GM18873 (cell line): ENCODE data around the gene PPM1A.

ENCODE experiments used
- ATAC-seq: cut with Tn5 transposase; IDR thresholded peaks from one replicate; pipeline ENCODE4 v1.9.1; 2021; ENCODE audit warnings: mild to moderate bottlenecking, moderate library complexity, moderate number of reproducible peaks; ENCODE audit not compliant: unreplicated experiment, low FRiP score

Gene PPM1A

DNA sequence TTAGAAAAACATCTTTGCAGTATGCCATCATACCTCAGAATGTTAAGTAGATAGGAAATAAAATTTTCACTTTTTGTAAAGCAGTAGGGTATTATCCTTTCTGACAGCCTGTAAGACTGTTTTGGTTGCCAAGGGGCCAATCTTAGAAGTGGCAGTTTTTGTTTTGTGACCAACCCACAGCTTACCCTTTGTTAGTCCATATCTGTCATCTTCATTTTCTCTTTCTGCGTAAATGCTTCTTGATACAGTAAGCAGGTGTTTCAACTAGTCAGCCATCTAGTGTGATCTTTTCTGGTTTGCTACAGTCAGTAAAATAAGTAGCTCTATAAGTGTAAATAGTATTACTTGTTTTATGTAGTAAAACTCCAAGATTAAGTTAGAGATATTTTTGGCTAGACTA is 8.8 kb downstream of the PPM1A start:
- no peak for ATAC-seq

DNA sequence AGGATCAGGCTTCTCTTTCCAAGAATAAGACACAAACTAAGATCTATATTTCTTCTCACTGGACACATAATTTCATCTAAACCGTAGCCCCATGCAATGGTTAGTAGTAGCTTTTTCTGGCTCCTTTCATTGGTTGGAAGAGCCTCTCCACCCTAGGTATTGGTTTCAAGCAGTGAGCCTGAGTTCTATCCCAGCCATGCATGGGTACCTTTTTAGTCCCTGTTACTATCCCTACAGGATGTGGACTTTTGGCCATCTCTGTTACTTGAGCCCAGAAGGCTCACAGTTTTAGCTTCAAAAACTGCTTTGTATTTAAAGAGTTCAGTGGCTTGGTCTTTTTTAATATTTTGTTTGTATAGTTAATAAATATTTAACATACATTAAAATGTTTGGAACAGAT is 16.1 kb downstream of the PPM1A start:
- no peak for ATAC-seq

DNA sequence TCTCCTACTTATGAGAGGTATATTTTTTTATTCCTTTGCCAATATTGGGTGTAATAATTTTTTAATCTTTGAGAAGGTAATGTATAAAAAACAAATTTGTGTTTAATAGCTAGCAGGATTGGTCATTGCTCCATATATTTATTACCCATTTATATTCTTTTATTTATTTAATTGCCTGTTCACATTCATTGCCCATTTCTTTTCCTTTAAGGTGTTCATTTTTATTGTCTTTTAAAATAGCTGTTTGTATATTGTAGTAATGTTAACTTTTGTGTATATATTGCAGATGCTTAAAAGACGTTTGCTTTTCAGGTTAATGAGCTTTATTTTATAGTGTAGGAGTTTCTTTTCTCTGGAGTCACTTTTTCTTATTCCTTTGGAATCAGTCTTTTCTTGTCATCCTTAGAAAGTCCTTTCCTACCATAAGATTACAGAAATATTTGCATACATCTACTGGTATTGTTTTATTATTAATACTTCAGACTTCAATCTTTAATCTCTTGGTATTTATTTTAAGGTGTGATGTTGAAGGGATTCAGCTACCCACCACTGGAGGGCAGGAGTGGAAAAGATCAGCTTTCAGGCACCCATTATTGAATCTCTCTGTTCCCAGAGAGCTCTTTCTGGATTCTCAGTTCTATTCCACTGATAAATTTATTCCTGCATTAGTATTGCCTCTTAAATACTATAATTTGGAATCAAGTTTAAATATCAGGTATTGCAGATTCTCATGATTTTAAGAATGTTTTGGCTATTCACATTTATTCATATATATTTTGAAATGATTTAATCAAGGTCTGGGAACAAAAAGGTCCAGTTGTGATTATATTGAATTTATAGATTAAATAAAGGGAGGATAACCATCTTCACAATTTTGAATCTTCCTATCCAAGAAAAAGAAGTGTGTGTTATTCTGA is 17.3 kb downstream of the PPM1A start:
- ATAC-seq: no peak

DNA sequence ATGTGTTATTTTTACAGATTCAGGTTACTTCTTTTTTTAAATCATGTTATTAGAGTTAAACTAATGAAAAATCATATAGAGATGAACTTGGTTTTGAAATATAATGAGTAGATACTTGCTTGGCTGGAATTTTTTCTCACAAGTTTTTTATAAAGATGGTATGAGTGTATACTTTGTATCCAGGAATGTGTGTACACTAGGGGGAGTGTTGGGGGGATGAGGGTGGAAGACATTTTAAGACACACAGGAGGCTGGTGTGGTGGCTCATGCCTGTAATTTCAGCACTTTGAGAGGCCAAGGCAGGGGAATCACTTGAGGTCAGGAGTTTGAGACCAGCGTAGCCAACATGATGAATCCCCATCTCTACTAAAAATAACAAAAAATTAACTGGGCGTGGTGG is 23.2 kb downstream of the PPM1A start:
- no peak for ATAC-seq

DNA sequence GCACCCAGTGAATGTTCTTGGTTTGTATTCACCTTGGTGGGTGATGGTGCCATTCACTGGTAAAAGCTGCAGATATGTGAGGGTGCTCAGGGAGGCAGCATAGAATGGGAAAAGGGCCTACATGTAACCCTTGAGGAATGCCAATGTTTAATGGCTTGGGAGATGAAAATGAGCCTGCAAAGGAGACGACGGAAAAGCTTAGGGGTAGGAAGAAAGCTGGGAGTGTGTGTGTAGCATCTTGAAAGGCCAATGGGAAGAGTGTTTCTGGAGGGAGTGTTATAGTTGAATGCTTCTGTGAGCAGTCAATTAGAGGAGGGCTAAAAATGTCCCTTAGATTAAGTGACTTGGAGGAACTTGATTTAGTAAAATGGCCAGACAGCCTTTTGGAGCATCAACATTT is 24.9 kb downstream of the PPM1A start:
- ATAC-seq: no peak

DNA sequence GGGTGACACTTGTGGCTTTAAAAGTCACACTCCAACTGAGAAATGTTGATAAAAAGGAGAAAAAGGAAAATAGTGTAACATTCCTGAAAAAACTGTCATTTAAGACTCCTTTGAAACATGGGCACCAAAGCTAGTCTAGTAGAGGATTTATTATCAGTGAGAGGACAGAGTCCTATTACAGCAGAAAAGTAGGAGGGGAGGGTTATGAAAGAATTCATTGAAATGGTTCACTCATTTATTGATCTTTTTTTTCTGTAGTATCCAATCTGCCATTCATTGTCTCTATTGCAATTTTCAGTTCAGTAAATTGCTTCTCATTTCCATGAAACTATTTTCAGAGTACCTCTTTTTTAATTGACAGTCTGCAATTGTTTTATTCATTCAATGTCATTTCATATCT is 25.4 kb downstream of the PPM1A start:
- ATAC-seq: no peak

DNA sequence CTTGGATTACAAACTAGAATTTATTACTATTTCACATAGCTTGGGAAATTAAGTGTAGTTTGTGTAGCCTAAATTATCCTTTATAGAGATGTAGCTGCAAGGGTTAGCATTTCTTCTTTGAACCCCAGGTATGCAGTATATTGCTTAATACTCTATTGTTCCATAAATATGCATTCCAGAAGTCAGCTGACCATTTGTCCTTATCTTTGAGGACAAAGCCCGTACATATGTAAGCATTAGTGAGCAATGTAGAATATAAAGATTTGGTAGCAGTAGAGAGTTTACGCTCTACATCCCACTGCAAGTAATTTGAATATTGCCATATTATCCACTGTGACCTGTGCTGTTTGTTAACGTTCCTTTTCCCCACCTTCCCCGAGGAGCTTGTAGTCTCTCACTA is 26.9 kb downstream of the PPM1A start:
- no peak for ATAC-seq

DNA sequence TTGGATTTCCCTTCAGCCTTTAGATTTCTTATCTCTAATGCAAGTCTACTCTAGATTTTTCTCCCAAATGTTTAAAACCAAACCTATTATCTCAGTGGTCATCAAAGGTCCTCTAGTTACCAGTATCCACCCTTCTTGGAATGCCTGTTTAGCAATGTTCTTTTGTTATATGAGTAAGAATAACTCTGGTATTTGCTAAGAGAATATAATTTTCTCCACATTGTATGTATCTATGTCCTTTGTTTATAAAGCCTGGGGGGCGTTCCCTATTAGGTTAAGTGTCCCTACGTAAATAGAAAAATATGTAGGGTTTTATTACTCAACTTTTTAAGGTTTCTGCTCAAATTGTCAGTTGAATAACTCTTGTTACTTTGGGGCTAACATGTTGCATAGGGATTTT is 27.3 kb downstream of the PPM1A start:
- no peak for ATAC-seq

DNA sequence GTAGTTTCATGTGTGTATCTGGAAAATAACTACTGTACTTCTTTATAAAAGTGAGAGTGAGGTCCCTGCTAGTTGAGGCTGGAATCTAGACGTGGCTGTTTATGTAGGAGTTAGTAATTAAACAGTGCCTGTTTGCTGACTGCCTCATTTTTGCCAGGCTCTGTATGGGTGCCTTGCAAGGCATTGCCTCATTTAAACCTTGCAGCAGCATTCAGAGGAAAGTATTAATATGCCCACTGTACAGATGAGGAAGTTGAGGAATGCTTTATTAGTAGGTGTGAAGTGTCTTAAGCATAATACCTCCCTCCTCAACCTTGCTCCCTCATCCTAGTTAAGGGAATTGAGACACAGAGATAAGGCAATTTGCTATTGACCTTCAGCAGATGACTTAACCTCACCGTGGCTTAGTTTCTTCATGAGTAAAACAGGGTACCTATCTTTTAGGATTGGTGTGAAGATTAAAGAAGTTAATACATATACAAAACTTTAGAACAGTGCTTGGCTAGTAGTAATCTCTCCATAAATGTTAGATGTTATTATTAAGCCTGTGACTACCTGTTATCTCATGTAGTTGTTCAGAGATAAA is 28.7 kb downstream of the PPM1A start:
- no peak for ATAC-seq

DNA sequence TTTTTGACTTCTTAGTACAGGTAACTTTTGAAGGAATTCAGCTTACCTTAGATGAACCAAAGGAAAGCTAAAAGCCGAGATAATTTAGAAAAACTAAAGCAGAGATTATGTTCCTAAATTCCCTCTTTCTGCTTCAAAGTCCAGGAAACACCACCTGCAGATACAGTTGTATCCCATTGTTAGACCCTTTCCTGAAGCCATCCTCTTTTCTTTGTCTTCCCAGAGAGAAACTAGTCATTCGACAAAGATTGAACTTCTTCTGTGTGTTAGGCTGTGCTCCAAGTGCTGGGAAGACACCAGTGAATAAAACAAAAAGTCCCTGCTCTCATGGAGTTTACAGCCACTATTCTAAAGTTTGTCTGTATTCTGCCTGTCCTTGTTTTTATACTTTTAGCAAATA is 29.3 kb downstream of the PPM1A start:
- no peak for ATAC-seq

DNA sequence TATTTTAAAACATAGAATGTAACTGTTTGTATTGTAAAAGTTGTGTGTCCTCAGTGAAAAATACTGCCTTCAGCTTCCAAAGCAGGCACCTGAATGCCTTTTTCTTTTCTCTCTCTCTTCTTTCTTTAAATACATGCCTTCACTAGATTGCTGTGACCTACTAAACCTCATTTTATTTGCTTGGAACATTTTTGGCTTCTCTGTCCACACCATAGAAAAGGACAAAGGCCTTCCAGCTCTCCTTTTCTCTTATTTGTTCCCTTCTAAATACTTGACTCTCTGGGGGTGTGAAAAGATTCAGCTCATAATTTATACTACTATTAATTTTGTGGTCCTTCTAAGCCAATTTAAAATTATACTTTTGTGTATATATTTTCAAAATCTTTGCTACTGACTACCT is 38.4 kb downstream of the PPM1A start:
- no peak for ATAC-seq

DNA sequence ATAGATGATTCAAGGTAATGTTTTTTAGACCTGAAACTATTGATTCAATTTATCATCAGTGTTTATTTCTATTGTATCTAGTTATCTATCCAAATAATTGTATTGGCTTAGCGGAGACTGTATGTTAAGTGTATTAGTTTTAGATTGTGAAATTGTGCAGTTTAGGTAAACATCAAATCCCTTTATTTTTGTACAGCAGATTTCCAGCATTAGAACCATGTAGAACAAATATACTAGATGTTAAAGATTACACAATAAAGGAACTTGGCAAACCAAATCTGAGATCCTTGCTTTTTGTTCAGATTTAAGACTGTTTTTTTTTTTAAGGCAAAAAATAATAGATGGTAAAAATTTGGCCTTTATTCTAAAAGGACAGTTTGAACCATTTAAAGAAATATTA is 39.3 kb downstream of the PPM1A start:
- ATAC-seq: no peak

DNA sequence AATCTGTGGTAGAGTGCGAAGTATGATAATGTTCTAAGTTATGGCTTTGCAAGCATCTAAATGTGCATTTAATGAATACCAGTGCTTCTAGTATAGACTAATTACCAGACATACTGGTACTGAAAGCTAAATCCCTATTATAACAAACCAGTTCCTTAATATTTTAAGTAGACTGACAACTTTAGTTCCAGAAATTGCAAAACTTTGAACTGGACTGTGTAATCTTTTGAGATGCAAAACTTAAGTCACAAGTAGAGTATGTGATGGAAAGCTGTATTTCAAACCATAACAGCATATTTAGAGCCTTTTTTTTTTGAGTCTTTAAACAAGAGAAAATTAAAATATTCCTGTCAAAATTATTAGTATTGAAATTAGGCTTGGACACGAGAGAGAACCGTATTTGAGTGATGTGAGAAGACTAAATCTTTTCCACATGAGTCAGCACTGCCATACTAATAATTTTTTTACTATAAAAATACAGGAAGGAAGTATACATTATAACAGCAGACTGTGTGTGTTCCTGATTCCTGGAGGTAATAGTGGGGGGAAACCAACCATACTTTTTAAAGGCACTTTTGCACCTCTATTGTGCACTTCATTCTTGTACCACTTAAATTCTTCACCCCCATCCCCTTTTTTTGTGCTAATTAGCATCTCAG is 45.5 kb downstream of the PPM1A start:
- no peak for ATAC-seq

DNA sequence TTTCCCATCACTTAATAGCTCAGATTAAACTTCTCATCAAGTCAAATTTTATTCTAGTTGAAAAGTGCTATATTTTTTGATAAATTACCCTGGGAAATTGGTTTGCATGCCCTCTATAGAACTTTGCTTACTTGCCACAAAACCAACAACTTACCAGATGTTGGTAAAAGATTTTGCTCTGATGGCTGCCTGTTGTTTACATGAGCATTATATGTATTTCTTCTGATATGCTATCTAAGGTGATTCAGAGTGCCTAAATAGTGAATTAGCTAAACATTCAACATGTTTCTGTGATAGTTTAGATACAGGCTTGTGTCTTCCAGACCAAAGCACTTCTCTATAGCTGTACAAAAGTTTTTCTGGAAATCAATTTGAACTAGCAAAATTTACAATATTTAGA is 51.0 kb downstream of the PPM1A start:
- no peak for ATAC-seq

DNA sequence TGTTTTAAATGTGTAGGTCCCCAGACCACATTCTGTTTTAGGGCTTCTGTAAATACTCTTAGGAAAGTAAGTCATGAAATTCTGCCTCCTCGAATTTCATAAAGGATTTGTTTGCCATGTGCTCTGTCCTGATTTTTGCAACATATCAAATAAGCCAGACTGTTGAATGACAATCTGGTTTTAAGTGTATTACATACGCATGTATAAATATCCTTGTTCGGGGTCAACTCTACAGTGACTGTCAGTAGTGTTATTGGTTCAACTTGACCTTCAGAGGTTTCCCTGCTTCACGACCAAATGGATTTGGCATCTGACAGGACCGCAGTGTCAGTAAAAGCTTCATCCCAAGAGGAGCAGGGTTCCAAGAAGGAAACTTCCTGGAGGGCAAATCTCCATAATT is 52.7 kb downstream of the PPM1A start:
- ATAC-seq: no peak

DNA sequence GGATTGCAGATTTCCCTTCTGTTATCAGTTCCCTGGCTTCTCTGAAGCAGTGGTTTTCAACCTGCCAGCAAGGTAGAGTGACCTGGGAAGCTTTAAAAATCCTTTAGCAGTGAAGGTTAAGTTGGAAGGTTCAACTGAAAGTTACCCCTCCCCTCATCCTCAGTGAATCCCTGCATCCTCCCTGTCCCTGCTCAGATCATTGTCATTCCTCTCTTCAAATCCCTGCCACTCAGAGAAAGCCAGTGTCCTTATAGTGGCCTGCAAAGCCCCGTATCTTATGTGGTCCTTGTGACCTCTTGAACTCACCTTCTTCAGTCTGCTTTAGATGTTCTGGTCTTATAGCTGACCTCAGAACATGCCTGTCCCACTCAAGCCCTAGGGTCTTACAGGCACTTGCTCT is 53.6 kb downstream of the PPM1A start:
- no peak for ATAC-seq

DNA sequence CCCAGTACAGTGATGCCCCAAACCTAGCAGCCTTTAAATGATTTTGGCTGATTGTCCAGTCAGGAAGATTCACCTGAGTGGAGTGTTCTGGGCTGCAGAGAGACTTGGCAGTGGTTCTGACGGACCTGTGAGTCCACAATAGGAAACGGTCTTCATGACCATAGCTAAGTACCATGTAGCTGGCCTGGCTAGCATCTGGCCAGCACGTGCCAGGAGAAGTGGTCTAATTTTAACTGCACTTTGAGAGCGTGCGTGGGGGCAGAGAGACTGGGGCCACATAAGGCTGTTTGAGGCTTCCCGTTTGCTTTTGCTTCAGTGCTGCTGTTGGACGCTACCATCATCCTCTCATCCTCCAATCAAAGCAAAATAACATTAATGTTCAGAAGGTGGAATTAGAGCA is 54.7 kb downstream of the PPM1A start:
- ATAC-seq: no peak

DNA sequence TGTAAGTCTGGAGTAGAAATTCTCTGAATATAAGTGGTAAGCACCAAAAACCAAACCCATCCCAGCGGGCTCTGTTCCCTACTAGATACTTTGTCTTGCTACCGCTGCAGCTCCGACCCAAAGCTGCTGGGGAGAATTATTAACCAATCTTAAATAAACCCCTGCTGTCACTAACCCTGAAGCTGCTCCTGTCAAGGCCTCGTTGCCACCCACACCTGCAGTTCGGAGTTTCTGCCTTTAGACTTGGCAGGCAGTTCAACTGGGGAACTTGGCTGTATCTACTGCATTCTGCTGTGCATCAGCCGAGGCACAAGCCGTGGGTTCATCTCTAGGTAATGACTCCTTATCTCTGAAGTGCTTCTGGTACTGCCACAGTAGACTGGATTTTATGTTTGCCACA is 55.5 kb downstream of the PPM1A start:
- no peak for ATAC-seq

DNA sequence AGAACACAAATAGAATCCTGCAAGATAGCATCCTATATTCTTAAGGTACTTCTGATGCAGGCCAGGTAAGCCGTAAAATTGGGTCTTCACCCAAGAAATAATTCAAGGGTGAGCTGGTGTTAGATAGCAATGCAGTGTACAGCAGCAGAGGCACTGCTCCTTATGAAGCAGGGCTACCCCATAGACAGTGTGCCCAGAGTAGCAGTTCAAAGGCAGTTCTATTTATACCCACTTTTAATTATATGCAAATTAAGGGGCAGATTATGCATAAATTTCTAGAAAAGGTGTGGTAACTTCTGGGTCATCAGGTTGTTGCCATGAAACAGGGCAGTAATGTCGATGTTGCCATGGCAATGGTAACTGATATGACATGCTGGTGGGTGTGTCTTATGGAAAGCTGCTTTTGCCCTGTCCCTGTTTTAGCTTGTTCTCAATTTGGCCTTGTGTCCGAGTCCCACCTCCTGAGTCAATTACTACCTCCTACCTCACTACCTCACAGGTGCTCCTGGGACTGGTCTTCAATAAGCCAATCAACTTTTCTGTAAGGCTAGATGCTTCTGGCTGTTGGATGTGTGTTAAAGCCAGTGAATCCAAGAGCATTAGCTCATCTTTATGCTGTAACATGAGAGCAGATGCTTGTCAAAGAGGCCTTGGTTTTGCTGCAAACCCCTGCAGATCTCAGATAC is 61.0 kb downstream of the PPM1A start:
- ATAC-seq: no peak

DNA sequence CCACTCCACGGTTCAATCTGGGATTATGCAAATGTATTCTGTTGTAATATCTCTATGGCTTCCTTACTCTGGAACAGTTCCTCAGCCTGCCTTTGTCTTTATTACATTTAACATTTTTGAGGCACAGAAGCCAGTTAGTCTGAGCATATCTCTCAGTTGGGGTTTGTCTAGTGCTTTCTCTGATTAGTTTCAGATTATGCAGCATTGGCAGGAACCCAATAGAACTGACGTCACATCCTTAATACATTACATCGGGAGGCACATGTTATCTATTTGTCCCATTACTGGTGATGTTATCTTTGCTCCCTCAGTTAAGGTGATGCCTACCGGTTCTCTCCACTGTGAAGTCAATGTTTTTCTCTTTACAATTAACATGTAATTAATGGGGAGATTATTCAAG is 62.4 kb downstream of the PPM1A start:
- no peak for ATAC-seq

DNA sequence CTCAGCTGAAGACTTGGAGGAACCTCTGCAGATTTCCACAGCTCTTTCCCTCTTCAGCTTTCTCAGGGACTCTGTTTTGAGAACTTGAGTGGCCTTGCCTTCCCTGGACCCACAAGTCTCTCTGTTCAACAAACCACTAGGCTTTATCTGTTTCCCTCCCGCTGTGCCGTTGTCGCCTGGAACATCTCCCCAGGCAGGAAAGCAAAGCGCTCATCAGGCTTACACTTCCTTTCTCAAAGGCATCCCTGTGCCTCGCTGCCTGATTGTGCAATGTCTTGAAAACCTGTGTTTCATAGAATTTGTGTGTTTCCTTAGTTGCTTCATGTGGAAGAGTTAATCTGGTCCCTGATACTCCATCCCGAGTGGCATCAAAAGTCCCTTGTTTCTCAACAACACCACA is 64.1 kb downstream of the PPM1A start:
- ATAC-seq: no peak
